CD14-positive monocyte (primary cell): ENCODE results near the gene DDAH1. TPM values are rescaled to one million over a fixed set of nuclear protein-coding genes. Genes with fewer than 3 reads are reported as not detected.

Source experiments
- DNase-seq, 3 donors: peaks; one replicate each; pipeline ENCODE4 v3.0.0-alpha.2; 2011 to 2022
- H2AFZ ChIP-seq: 2 replicates; pipeline ENCODE4 v1.6.0; 2012; ENCODE audit warnings: mild to moderate bottlenecking, low read depth, low read length, inconsistent platforms; ENCODE audit not compliant: insufficient read depth, poor library complexity, severe bottlenecking
- H3K27ac ChIP-seq, 2 donors: 1 replicate in 1 of 2; 2 replicates in 1 of 2; pipeline ENCODE4 v1.5.1; 2012 to 2013; ENCODE audit warnings: low read length in 2 of 2, control low read depth in 1 of 2, inconsistent platforms in 1 of 2, low read depth in 1 of 2, mild to moderate bottlenecking in 1 of 2
- H3K27me3 ChIP-seq, 2 donors: one replicate each; pipeline versions ENCODE4 v1.6.0 to v1.6.1; 2011 to 2013; ENCODE audit warnings: low read length in 2 of 2; ENCODE audit not compliant: control insufficient read depth in 2 of 2, insufficient read depth in 2 of 2
- H3K36me3 ChIP-seq, 2 donors: replicated peaks in 1 of 2; 1 replicate in 1 of 2; 2 replicates in 1 of 2; pipeline versions ENCODE4 v1.5.1 to v1.6.1; 2012 to 2013; ENCODE audit warnings: low read length in 2 of 2, control low read depth in 1 of 2, inconsistent platforms in 1 of 2, mild to moderate bottlenecking in 1 of 2; ENCODE audit not compliant: insufficient read depth in 2 of 2, control insufficient read depth in 1 of 2
- H3K4me1 ChIP-seq, 2 donors: 1 replicate in 1 of 2; 2 replicates in 1 of 2; pipeline versions ENCODE4 v1.5.1 to v1.6.1; 2012 to 2013; ENCODE audit warnings: low read length in 2 of 2, control low read depth in 1 of 2, inconsistent platforms in 1 of 2, mild to moderate bottlenecking in 1 of 2, moderate library complexity in 1 of 2; ENCODE audit not compliant: insufficient read depth in 2 of 2, control insufficient read depth in 1 of 2
- H3K4me2 ChIP-seq: replicated peaks from 2 replicates; pipeline ENCODE3; 2012; ENCODE audit warnings: low read length, moderate library complexity, mild to moderate bottlenecking; ENCODE audit not compliant: poor library complexity, severe bottlenecking; ENCODE audit errors: extremely low read depth
- H3K4me3 ChIP-seq, 3 experiments: fragments of 200-600 bp in 1 of 3; sonication (generic) in 1 of 3; replicated peaks in 1 of 3; 1 replicate in 2 of 3; 2 replicates in 1 of 3; pipeline ENCODE4 v1.5.1; 2011 to 2013; ENCODE audit warnings: low read length in 3 of 3, mild to moderate bottlenecking in 3 of 3, control low read depth in 2 of 3, low read depth in 2 of 3, inconsistent platforms in 1 of 3, moderate library complexity in 1 of 3
- H3K79me2 ChIP-seq: 2 replicates; pipeline ENCODE4 v1.6.0; 2012; ENCODE audit warnings: mild to moderate bottlenecking, control low read depth, inconsistent platforms, low read length, moderate library complexity; ENCODE audit not compliant: insufficient read depth
- H3K9ac ChIP-seq: 2 replicates; pipeline ENCODE4 v1.6.0; 2017; ENCODE audit warnings: low read length, mild to moderate bottlenecking; ENCODE audit not compliant: insufficient read depth, poor library complexity, severe bottlenecking
- H3K9me3 ChIP-seq, 2 donors: replicated peaks in 1 of 2; 1 replicate in 1 of 2; 2 replicates in 1 of 2; pipeline versions ENCODE4 v1.5.1 to v1.6.1; 2012 to 2013; ENCODE audit warnings: low read length in 2 of 2, control low read depth in 1 of 2; ENCODE audit not compliant: control insufficient read depth in 1 of 2, insufficient read depth in 1 of 2
- H4K20me1 ChIP-seq: 2 replicates; pipeline ENCODE4 v1.6.0; 2012; ENCODE audit warnings: mild to moderate bottlenecking, low read length, control low read depth, moderate library complexity; ENCODE audit not compliant: insufficient read depth
- H3K27ac Mint-ChIP-seq, 7 donors: one replicate each; pipeline ENCODE4 v1.8.0; 2020; ENCODE audit warnings: mild to moderate bottlenecking in 7 of 7, mixed read lengths in 7 of 7, moderate library complexity in 6 of 7, inconsistent platforms in 2 of 7
- H3K27me3 Mint-ChIP-seq, 3 donors: one replicate each; pipeline ENCODE4 v1.8.0; 2021 to 2022; ENCODE audit warnings: low read depth in 3 of 3, mild to moderate bottlenecking in 3 of 3, mixed read lengths in 3 of 3, moderate library complexity in 3 of 3, inconsistent platforms in 1 of 3
- H3K36me3 Mint-ChIP-seq, 2 donors: one replicate each; pipeline ENCODE4 v1.8.0; 2020; ENCODE audit warnings: mixed read lengths in 2 of 2, inconsistent platforms in 1 of 2, mild to moderate bottlenecking in 1 of 2
- H3K4me1 Mint-ChIP-seq: one replicate; pipeline ENCODE4 v1.8.0; 2020; ENCODE audit warnings: mild to moderate bottlenecking, mixed read lengths
- H3K4me3 Mint-ChIP-seq, 2 donors: one replicate each; pipeline ENCODE4 v1.8.0; 2020; ENCODE audit warnings: mild to moderate bottlenecking in 2 of 2, mixed read lengths in 2 of 2, moderate library complexity in 1 of 2
- H3K9me3 Mint-ChIP-seq, 7 donors: one replicate each; pipeline ENCODE4 v1.8.0; 2020 to 2022; ENCODE audit warnings: mixed read lengths in 7 of 7, mild to moderate bottlenecking in 6 of 7, moderate library complexity in 6 of 7, inconsistent platforms in 2 of 7
- CTCF ChIP-seq: fragments of 200-600 bp; IDR thresholded peaks from one replicate; pipeline ENCODE4 v1.8.0; 2022; ENCODE audit warnings: antibody characterized with exemption, mild to moderate bottlenecking
- WGBS: methylation state at CpG from one replicate; pipeline ENCODE4 v1.1.5; 2013; ENCODE audit warnings: missing lambda C conversion rate; ENCODE audit not compliant: insufficient coverage; 5-methylcytosine and 5-hydroxymethylcytosine counted together
- intact Hi-C, 2 donors: fragments of 100-400 bp; cut with micrococcal nuclease; formaldehyde crosslinking; loops; one replicate each; pipeline versions ENCODE4 v1.15.0 to v1.15.1; 2023
- polyA plus RNA-seq, 3 donors: library from polyadenylated mRNA; depleted of rRNA in 1 of 3; unstranded in 2 of 3; stranded (reverse) in 1 of 3; fragments of 300-500 nt in 2 of 3; fragments of >200 nt in 1 of 3; fragmentation: Illumina TruSeq in 2 of 3; gene quantifications; 1 replicate in 2 of 3; 2 replicates in 1 of 3; pipeline ENCODE4 v1.2.3, GENCODE V29; 2012 to 2021

DDAH1 gene
- polyA plus RNA-seq, 3 donors, result not detected

- Histone ChIP-seq H3K79me2 (no peaks in the 10 kb centered on the region), H3K36me3 (no peaks in the 10 kb centered on the region), H3K9ac (no peak overlapping the region), H4K20me1 (no peaks in the 10 kb centered on the region), H3K4me1 (no peaks in the 10 kb centered on the region), H3K27me3 (peaks cover 45 to 72% of the 10 kb centered on the region in 2 donors), H3K4me3 (no peak overlapping the region), H2AFZ (no peak overlapping the region), H3K4me2 (no peak overlapping the region), H3K9me3 (no peaks in the 10 kb centered on the region), H3K27ac (no peak overlapping the region)
- Mint-ChIP-seq H3K27me3 (peaks cover 42 to 63% (median 43%) of the 10 kb centered on the region in 3 donors), H3K4me1 (peaks cover under 1% of the 10 kb centered on the region), H3K27ac (no peak overlapping the region), H3K9me3 (peaks cover 0 to 2% (median 0%) of the 10 kb centered on the region in 7 donors), H3K4me3 (peak overlapping the region in 1 of 2 donors; percentile 12), H3K36me3 (no peaks in the 10 kb centered on the region)
- intact Hi-C loops, result no loop called here
- no peak for TF ChIP-seq CTCF
- WGBS, result 93% methylated on average over 3 of the region's 3 CpGs
- no peak for DNase-seq
Measured at GRCh38 chr1:85340427-85340826, 124.5 kb downstream of the DDAH1 start.

- no peaks in the 10 kb centered on the region for H3K9me3 ChIP-seq
- H3K27ac Mint-ChIP-seq, result no peak overlapping the region
- no peaks in the 10 kb centered on the region for H3K36me3 ChIP-seq
- H4K20me1 ChIP-seq, result no peaks in the 10 kb centered on the region
- peak overlapping the region in 1 of 2 donors; percentile 0 for H3K4me3 Mint-ChIP-seq
- no peaks in the 10 kb centered on the region for H3K36me3 Mint-ChIP-seq
- H3K4me3 ChIP-seq, result no peak overlapping the region
- no peak overlapping the region for H3K4me2 ChIP-seq
- H3K4me1 Mint-ChIP-seq, result peaks cover 6% of the 10 kb centered on the region
- peaks cover 40 to 65% (median 43%) of the 10 kb centered on the region in 3 donors for H3K27me3 Mint-ChIP-seq
- peaks cover 46 to 73% of the 10 kb centered on the region in 2 donors for H3K27me3 ChIP-seq
- DNase-seq, result no peak
- intact Hi-C loops, result no loop called here
- no peak overlapping the region for H3K27ac ChIP-seq
- TF ChIP-seq CTCF, result no peak
- no peaks in the 10 kb centered on the region for H3K79me2 ChIP-seq
- peaks cover 2 to 4% of the 10 kb centered on the region in 2 donors for H3K4me1 ChIP-seq
- H3K9ac ChIP-seq, result no peak overlapping the region
- 80% methylated on average over 5 of the region's 7 CpGs for WGBS
- peaks cover 0 to 2% (median 0%) of the 10 kb centered on the region in 7 donors for H3K9me3 Mint-ChIP-seq
- H2AFZ ChIP-seq, result no peak overlapping the region
Measured at GRCh38 chr1:85339656-85340399, 125.1 kb downstream of the DDAH1 start.
